BJ (cell line): ENCODE measurements around the gene SYNPO2. TPM values are rescaled to one million over a fixed set of nuclear protein-coding genes. Genes with fewer than 3 reads are reported as not detected.

Experiments
- CTCF ChIA-PET: fragments of 350-600 bp; formaldehyde crosslinking; extraction: SDS; loops from one replicate; lab custom pipeline; 2021; ENCODE audit warnings: antibody characterized with exemption, inconsistent platforms; lab: Yijun Ruan, JAX
- POLR2A ChIA-PET: fragments of 300-600 bp; sonication (Branson Sonifier 250); formaldehyde crosslinking; extraction: SDS; loops from one replicate; lab custom pipeline; 2021; ENCODE audit warnings: antibody characterized with exemption; lab: Charles Lee
- DNase-seq: peaks from one replicate; pipeline ENCODE4 v3.0.0-alpha.2; 2011; ENCODE audit warnings: low read depth
- H3K27me3 ChIP-seq: 2 replicates; pipeline ENCODE4 v1.6.0; 2011; ENCODE audit warnings: low read length; ENCODE audit not compliant: control insufficient read depth, insufficient read depth
- H3K36me3 ChIP-seq: 2 replicates; pipeline ENCODE4 v1.5.1; 2011; ENCODE audit warnings: low read length; ENCODE audit not compliant: control insufficient read depth, insufficient read depth
- H3K4me3 ChIP-seq: 2 replicates; pipeline ENCODE4 v1.5.1; 2011; ENCODE audit warnings: low read depth, mild to moderate bottlenecking, control low read depth, low read length
- CTCF ChIP-seq: IDR thresholded peaks from 2 replicates; pipeline ENCODE4 v1.5.1; 2011; ENCODE audit warnings: low read depth, mild to moderate bottlenecking, control low read depth, inconsistent platforms, low read length, moderate library complexity; ENCODE audit not compliant: insufficient read depth
- polyA plus RNA-seq: library from polyadenylated mRNA; depleted of rRNA; stranded (reverse); fragments of >200 nt; gene quantifications from 2 replicates; pipeline ENCODE4 v1.2.3, GENCODE V29; 2011

SYNPO2 gene
- polyA plus RNA-seq, 1 experiment, result 39.9 TPM

DNA sequence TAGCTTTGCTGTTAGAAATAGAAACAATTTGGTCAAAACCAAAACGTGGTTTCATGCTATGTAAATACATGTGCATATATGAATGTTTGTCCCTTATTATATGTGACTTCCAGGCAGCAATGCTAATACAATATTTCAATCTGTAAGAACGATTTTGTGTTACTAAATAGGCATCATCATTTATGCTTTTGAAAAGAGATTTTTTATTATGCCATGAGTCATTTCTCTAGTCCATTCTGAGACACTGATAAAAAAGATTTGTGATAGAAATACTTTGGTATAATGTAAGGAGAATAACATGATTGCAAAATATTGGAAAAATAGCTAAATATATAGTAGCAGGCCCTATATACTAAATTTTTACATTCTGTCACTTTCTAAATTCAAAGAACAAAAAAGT, 28.9 kb downstream of the SYNPO2 start:
- DNase-seq, result no peak
- Histone ChIP-seq H3K4me3 (no peak overlapping the region), H3K36me3 (no peaks in the 10 kb centered on the region), H3K27me3 (no peaks in the 10 kb centered on the region)
- ChIA-PET CTCF (interaction anchor here (0.7 kb wide), 1 partner anchor 165 kb away, joined by 3 read pairs; no protein-coding TSS in a partner anchor), POLR2A (no interaction called here)
- no peak for TF ChIP-seq CTCF

- H3K4me3 ChIP-seq, result no peak overlapping the region
- TF ChIP-seq CTCF, result no peak
- no peaks in the 10 kb centered on the region for H3K27me3 ChIP-seq
- peak; percentile 77 for DNase-seq
- CTCF ChIA-PET, result no interaction called here
- POLR2A ChIA-PET, result no interaction called here
- no peaks in the 10 kb centered on the region for H3K36me3 ChIP-seq
Measured at GRCh38 chr4:118918388-118918787, 29.7 kb downstream of the SYNPO2 start.

DNA sequence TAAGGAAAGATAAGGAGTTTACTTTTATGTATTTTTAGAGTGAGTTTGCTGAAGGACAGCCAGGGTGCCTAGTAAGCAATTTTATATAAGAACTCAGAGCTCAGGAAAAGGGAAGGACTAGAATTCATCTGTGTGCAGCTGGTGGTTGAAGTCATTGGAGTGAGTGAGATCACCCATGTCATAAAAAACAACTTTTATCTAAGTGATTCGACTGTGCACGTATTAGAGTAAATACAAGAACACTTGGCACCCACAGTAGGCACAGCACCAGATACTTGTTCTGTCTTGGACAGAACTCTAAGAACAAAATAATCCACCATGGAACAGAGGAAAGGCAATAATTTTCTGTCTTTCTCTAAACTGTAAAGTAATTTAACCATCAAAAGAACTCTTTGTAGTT, 31.6 kb downstream of the SYNPO2 start:
- CTCF ChIA-PET, result interaction anchor here (0.8 to 1.1 kb wide), 3 partner anchors 8 to 48 kb away, joined by 3 read pairs; no protein-coding TSS in a partner anchor
- H3K4me3 ChIP-seq, result no peak overlapping the region
- TF ChIP-seq CTCF, result no peak
- no peaks in the 10 kb centered on the region for H3K27me3 ChIP-seq
- POLR2A ChIA-PET, result interaction anchor here (0.6 kb wide), 2 partner anchors 8 to 33 kb away, joined by 6 to 17 read pairs; no protein-coding TSS in a partner anchor
- no peak for DNase-seq
- no peaks in the 10 kb centered on the region for H3K36me3 ChIP-seq

DNA sequence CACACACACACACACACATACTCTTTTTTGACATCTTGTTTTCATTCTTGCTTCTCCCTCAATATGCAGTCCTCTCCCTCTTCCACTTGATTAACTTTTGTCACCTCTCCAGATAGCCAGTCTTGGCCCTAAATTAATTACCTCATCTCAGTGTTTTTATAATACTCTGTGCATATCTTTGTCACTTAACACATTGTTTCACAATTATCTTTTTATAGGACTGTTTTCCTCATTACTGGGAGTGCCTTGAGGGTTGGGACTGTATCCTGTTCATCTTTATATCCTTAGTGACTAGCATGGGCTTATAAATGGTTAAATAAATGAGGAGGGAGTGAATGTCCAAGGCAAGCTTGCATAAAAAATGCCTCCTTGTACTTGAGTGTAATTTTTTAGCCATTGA, 33.1 kb downstream of the SYNPO2 start:
- CTCF ChIA-PET, result interaction anchor here (0.6 to 0.8 kb wide), 2 partner anchors 13 to 23 kb away, joined by 3 to 4 read pairs; no protein-coding TSS in a partner anchor
- H3K36me3 ChIP-seq, result no peaks in the 10 kb centered on the region
- no peak for TF ChIP-seq CTCF
- no peak overlapping the region for H3K4me3 ChIP-seq
- H3K27me3 ChIP-seq, result no peaks in the 10 kb centered on the region
- POLR2A ChIA-PET, result no interaction called here
- DNase-seq, result no peak

GRCh38 chr4:118923891-118924290, 35.2 kb downstream of the SYNPO2 start:
- H3K4me3 ChIP-seq, result no peak overlapping the region
- ChIA-PET CTCF (interaction anchor here (0.7 to 0.8 kb wide), 2 partner anchors 14 to 500 kb away, joined by 3 to 5 read pairs; no protein-coding TSS in a partner anchor), POLR2A (no interaction called here)
- no peak for DNase-seq
- no peak for TF ChIP-seq CTCF
- no peaks in the 10 kb centered on the region for H3K36me3 ChIP-seq
- no peaks in the 10 kb centered on the region for H3K27me3 ChIP-seq
